IMR-90 (cell line): ENCODE data around the gene SCYL2. TPM values are rescaled to one million over a fixed set of nuclear protein-coding genes. Genes with fewer than 3 reads are reported as not detected.

Experiments
- ATAC-seq: fragments of 200-7000 bp; cut with Tn5 transposase; 2 replicates; pipeline ENCODE4 v1.9.1; 2020; ENCODE audit warnings: low read depth, mild to moderate bottlenecking, moderate library complexity
- BruUV-seq: library from RNA; stranded (reverse); fragments of 400-500 nt; replicated peaks from 2 replicates; lab custom pipeline; 2021; lab: Mats Ljungman, UMichigan
- CTCF ChIA-PET: fragments of 300-600 bp; formaldehyde crosslinking; extraction: SDS; loops from one replicate; lab custom pipeline; 2021; ENCODE audit warnings: antibody characterized with exemption; lab: Yijun Ruan, JAX
- POLR2A ChIA-PET: fragments of 300-600 bp; sonication (Branson Sonifier 250); formaldehyde crosslinking; loops from one replicate; lab custom pipeline; 2022; ENCODE audit warnings: antibody characterized with exemption; ENCODE audit not compliant: unreplicated experiment; lab: Charles Lee
- DNase-seq: peaks from one replicate; pipeline ENCODE4 v3.0.0; 2013
- H2AFZ ChIP-seq: replicated peaks from 2 replicates; pipeline ENCODE3; 2013; ENCODE audit warnings: low read length, mild to moderate bottlenecking; ENCODE audit not compliant: poor library complexity
- H2AK5ac ChIP-seq: 2 replicates; pipeline ENCODE4 v1.6.1; 2013; ENCODE audit warnings: low read depth, low read length, inconsistent platforms
- H2AK9ac ChIP-seq: replicated peaks from 2 replicates; pipeline ENCODE3; 2013; ENCODE audit warnings: mild to moderate bottlenecking, low read depth, low read length, moderate library complexity; ENCODE audit not compliant: poor library complexity
- H2BK120ac ChIP-seq: 2 replicates; pipeline ENCODE4 v1.6.1; 2013; ENCODE audit warnings: low read depth, low read length, inconsistent platforms
- H2BK15ac ChIP-seq: 3 replicates; pipeline ENCODE4 v1.6.1; 2013; ENCODE audit warnings: low read depth, low read length, inconsistent platforms
- H2BK20ac ChIP-seq: 2 replicates; pipeline ENCODE4 v1.6.1; 2013; ENCODE audit warnings: low read depth, mild to moderate bottlenecking, inconsistent platforms, low read length, moderate library complexity
- H2BK5ac ChIP-seq: 2 replicates; pipeline ENCODE4 v1.6.1; 2013; ENCODE audit warnings: mild to moderate bottlenecking, low read depth, low read length, inconsistent platforms; ENCODE audit not compliant: poor library complexity, severe bottlenecking
- H3K14ac ChIP-seq: replicated peaks from 2 replicates; pipeline ENCODE4 v1.6.1; 2013; ENCODE audit warnings: low read depth, low read length, inconsistent platforms
- H3K18ac ChIP-seq: 2 replicates; pipeline ENCODE4 v1.6.1; 2013; ENCODE audit warnings: low read depth, low read length, control low read depth
- H3K23ac ChIP-seq: 2 replicates; pipeline ENCODE4 v1.6.1; 2013; ENCODE audit warnings: low read depth, low read length, inconsistent platforms
- H3K27ac ChIP-seq: 2 replicates; pipeline ENCODE4 v1.5.1; 2013; ENCODE audit warnings: mild to moderate bottlenecking, control low read depth, low read length; ENCODE audit not compliant: insufficient read depth
- H3K27me3 ChIP-seq: 2 replicates; pipeline ENCODE4 v1.6.1; 2013; ENCODE audit warnings: low read length; ENCODE audit not compliant: control insufficient read depth, insufficient read depth
- H3K36me3 ChIP-seq: 2 replicates; pipeline ENCODE4 v1.6.1; 2013; ENCODE audit warnings: low read length, mixed read lengths; ENCODE audit not compliant: control insufficient read depth, insufficient read depth
- H3K4ac ChIP-seq: 2 replicates; pipeline ENCODE4 v1.6.1; 2013; ENCODE audit warnings: low read depth, low read length, inconsistent platforms
- H3K4me1 ChIP-seq: 2 replicates; pipeline ENCODE4 v1.6.1; 2013; ENCODE audit warnings: low read length, mixed read lengths; ENCODE audit not compliant: control insufficient read depth, insufficient read depth
- H3K4me2 ChIP-seq: 2 replicates; pipeline ENCODE4 v1.6.1; 2013; ENCODE audit warnings: low read depth, mild to moderate bottlenecking, control low read depth, low read length, moderate library complexity
- H3K4me3 ChIP-seq: 2 replicates; pipeline ENCODE4 v1.5.1; 2013; ENCODE audit warnings: low read depth, mild to moderate bottlenecking, control low read depth, low read length, moderate library complexity; ENCODE audit not compliant: insufficient read depth
- H3K56ac ChIP-seq: 2 replicates; pipeline ENCODE4 v1.6.1; 2013; ENCODE audit warnings: low read length, inconsistent platforms; ENCODE audit not compliant: insufficient read depth; ENCODE audit errors: extremely low read depth
- H3K79me1 ChIP-seq, 2 experiments: 2 replicates each; pipeline ENCODE4 v1.6.1; 2013; ENCODE audit warnings: low read length in 2 of 2, inconsistent platforms in 1 of 2, low read depth in 1 of 2
- H3K9ac ChIP-seq: 2 replicates; pipeline ENCODE4 v1.6.1; 2013; ENCODE audit warnings: low read depth, low read length, control low read depth
- H3K9me1 ChIP-seq: 2 replicates; pipeline ENCODE4 v1.6.1; 2013; ENCODE audit warnings: low read length, inconsistent platforms; ENCODE audit not compliant: insufficient read depth
- H3K9me3 ChIP-seq: 2 replicates; pipeline ENCODE4 v1.6.1; 2013; ENCODE audit warnings: low read length; ENCODE audit not compliant: control insufficient read depth, insufficient read depth
- H4K20me1 ChIP-seq: 2 replicates; pipeline ENCODE4 v1.6.1; 2013; ENCODE audit warnings: low read length, inconsistent platforms; ENCODE audit not compliant: insufficient read depth
- H4K5ac ChIP-seq: 2 replicates; pipeline ENCODE4 v1.6.1; 2013; ENCODE audit warnings: mild to moderate bottlenecking, low read depth, low read length, control low read depth
- H4K8ac ChIP-seq, 2 experiments: 2 replicates each; pipeline ENCODE4 v1.6.1; 2013; ENCODE audit warnings: low read depth in 2 of 2, low read length in 2 of 2, control low read depth in 1 of 2, inconsistent platforms in 1 of 2
- H4K91ac ChIP-seq: 2 replicates; pipeline ENCODE4 v1.6.1; 2013; ENCODE audit warnings: low read depth, low read length, inconsistent platforms; ENCODE audit not compliant: insufficient read depth
- BHLHE40 ChIP-seq: fragments of 150-350 bp; IDR thresholded peaks from 2 replicates; pipeline ENCODE4 v1.6.1; 2016; ENCODE audit warnings: mild to moderate bottlenecking, low read depth, low read length
- CEBPB ChIP-seq: IDR thresholded peaks from 2 replicates; pipeline ENCODE4 v1.6.1; 2012; ENCODE audit warnings: low read depth, low read length, improper control_type of control experiment
- CHD1 ChIP-seq: IDR thresholded peaks from 2 replicates; pipeline ENCODE4 v1.6.1; 2012; ENCODE audit warnings: low read depth, low read length, improper control_type of control experiment
- FOS ChIP-seq: fragments of 150-350 bp; IDR thresholded peaks from 2 replicates; pipeline ENCODE4 v1.6.1; 2016; ENCODE audit warnings: low read depth, low read length
- MAFK ChIP-seq: IDR thresholded peaks from 2 replicates; pipeline ENCODE4 v1.6.1; 2012; ENCODE audit warnings: low read depth, low read length, improper control_type of control experiment
- MAZ ChIP-seq: IDR thresholded peaks from 2 replicates; pipeline ENCODE4 v1.6.1; 2012; ENCODE audit warnings: low read depth, mild to moderate bottlenecking, low read length, improper control_type of control experiment, moderate library complexity, borderline replicate concordance
- MXI1 ChIP-seq: IDR thresholded peaks from 2 replicates; pipeline ENCODE4 v1.6.1; 2012; ENCODE audit warnings: low read depth, mild to moderate bottlenecking, low read length, moderate library complexity, borderline replicate concordance
- NFE2L2 ChIP-seq: fragments of 150-350 bp; IDR thresholded peaks from 2 replicates; pipeline ENCODE4 v1.6.1; 2016; ENCODE audit warnings: low read depth, mild to moderate bottlenecking, low read length
- POLR2A ChIP-seq: IDR thresholded peaks from 2 replicates; pipeline ENCODE4 v1.6.1; 2012; ENCODE audit warnings: mild to moderate bottlenecking, low read depth, low read length
- RAD21 ChIP-seq: IDR thresholded peaks from 2 replicates; pipeline ENCODE4 v1.6.1; 2012; ENCODE audit warnings: low read length, improper control_type of control experiment
- RCOR1 ChIP-seq: IDR thresholded peaks from 2 replicates; pipeline ENCODE4 v1.6.1; 2012; ENCODE audit warnings: mild to moderate bottlenecking, low read length, improper control_type of control experiment; ENCODE audit not compliant: insufficient replicate concordance
- RFX5 ChIP-seq: IDR thresholded peaks from 2 replicates; pipeline ENCODE4 v1.8.0; 2012; ENCODE audit warnings: low read depth, mild to moderate bottlenecking, low read length, moderate library complexity
- SMC3 ChIP-seq: fragments of 150-350 bp; IDR thresholded peaks from 2 replicates; pipeline ENCODE4 v1.6.1; 2016; ENCODE audit warnings: low read depth, mild to moderate bottlenecking, antibody characterized with exemption, low read length, moderate library complexity
- dilution Hi-C: fragments of 300-500 bp; cut with HindIII; formaldehyde crosslinking; loops from one replicate; pipeline ENCODE4 v1.14.3; 2018; ENCODE audit warnings: low sequenced_read_pairs; ENCODE audit not compliant: unreplicated experiment
- in situ Hi-C: fragments of 300-500 bp; cut with MboI; formaldehyde crosslinking; loops from 3 replicates; pipeline ENCODE4 v1.14.3; 2019; ENCODE audit warnings: low sequenced_read_pairs, inconsistent platforms, mixed read lengths
- intact Hi-C: fragments of 100-400 bp; cut with micrococcal nuclease; formaldehyde crosslinking; loops from 2 replicates; pipeline ENCODE4 v1.10.0; 2022
- polyA plus RNA-seq, 3 experiments: library from polyadenylated mRNA; depleted of rRNA; stranded (reverse); fragments of >200 nt; gene quantifications; 2 replicates each; pipeline ENCODE4 v1.2.3, GENCODE V29; 2012; ENCODE audit warnings: low replicate concordance in 1 of 3
- total RNA-seq: library from RNA; depleted of rRNA; stranded (reverse); fragments of >200 nt; gene quantifications from 2 replicates; pipeline ENCODE4 v1.2.3, GENCODE V29; 2012
- TF ChIP-seq, protein P1 (sequence below): fragments of 150-350 bp; IDR thresholded peaks from 2 replicates; pipeline ENCODE4 v1.6.1; 2017; ENCODE audit warnings: mild to moderate bottlenecking, antibody characterized with exemption, low read length, low read depth
- TF ChIP-seq, protein P2 (sequence below): conservative IDR thresholded peaks from 2 replicates; pipeline ENCODE4 v1.5.1; 2012; ENCODE audit warnings: mild to moderate bottlenecking, low read depth, low read length, improper control_type of control experiment
- TF ChIP-seq, protein P3 (sequence below): fragments of 150-350 bp; IDR thresholded peaks from 2 replicates; pipeline ENCODE4 v1.6.1; 2016; ENCODE audit warnings: low read depth, mild to moderate bottlenecking, low read length, moderate library complexity, borderline replicate concordance

The SCYL2 gene
- total and polyA plus RNA-seq, 2 of the 4 experiments (the other 2 are of a cell fraction), result 15.3 to 52.0 TPM

DNA sequence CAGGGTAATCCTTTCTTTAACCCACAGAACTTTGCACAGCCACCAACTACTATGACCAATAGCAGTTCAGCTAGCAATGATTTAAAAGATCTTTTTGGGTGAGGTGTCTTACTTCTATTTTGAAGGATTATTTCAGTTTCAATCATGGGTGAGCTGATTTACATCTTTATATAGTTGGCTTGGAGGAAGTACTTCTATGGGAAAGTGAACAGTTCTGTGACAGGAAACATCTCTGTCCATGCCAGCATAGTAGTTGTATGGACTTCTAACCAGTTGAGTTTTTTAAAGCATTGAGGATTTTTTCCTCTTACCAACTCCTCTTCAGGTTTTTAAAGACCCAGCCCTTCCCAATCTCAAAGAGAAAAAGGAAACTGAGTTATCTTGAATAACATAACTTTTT, 72.1 kb downstream of the SCYL2 start:
- H3K14ac ChIP-seq, result no peak overlapping the region
- H2BK15ac ChIP-seq, result no peak overlapping the region
- peaks cover 14% of the 10 kb centered on the region for H3K36me3 ChIP-seq
- no peak overlapping the region for H3K18ac ChIP-seq
- no peak overlapping the region for H4K8ac ChIP-seq
- no peak overlapping the region for H2AFZ ChIP-seq
- DNase-seq (no peak), ATAC-seq (no peak)
- no peak overlapping the region for H3K4me3 ChIP-seq
- no peak overlapping the region for H3K56ac ChIP-seq
- H2AK5ac ChIP-seq, result no peak overlapping the region
- H3K9me3 ChIP-seq, result no peaks in the 10 kb centered on the region
- no peak for TF ChIP-seq BHLHE40
- no peak for TF ChIP-seq RFX5
- no peak for TF ChIP-seq MXI1
- no peak for TF ChIP-seq MAZ
- no peak for TF ChIP-seq POLR2A
- no peak for TF ChIP-seq RAD21
- TF ChIP-seq, protein P1, sequence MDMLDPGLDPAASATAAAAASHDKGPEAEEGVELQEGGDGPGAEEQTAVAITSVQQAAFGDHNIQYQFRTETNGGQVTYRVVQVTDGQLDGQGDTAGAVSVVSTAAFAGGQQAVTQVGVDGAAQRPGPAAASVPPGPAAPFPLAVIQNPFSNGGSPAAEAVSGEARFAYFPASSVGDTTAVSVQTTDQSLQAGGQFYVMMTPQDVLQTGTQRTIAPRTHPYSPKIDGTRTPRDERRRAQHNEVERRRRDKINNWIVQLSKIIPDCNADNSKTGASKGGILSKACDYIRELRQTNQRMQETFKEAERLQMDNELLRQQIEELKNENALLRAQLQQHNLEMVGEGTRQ, result no peak
- TF ChIP-seq CEBPB, result no peak
- TF ChIP-seq, protein P2, sequence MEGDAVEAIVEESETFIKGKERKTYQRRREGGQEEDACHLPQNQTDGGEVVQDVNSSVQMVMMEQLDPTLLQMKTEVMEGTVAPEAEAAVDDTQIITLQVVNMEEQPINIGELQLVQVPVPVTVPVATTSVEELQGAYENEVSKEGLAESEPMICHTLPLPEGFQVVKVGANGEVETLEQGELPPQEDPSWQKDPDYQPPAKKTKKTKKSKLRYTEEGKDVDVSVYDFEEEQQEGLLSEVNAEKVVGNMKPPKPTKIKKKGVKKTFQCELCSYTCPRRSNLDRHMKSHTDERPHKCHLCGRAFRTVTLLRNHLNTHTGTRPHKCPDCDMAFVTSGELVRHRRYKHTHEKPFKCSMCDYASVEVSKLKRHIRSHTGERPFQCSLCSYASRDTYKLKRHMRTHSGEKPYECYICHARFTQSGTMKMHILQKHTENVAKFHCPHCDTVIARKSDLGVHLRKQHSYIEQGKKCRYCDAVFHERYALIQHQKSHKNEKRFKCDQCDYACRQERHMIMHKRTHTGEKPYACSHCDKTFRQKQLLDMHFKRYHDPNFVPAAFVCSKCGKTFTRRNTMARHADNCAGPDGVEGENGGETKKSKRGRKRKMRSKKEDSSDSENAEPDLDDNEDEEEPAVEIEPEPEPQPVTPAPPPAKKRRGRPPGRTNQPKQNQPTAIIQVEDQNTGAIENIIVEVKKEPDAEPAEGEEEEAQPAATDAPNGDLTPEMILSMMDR, result no peak
- TF ChIP-seq SMC3, result no peak
- no peak for TF ChIP-seq CHD1
- TF ChIP-seq, protein P3, sequence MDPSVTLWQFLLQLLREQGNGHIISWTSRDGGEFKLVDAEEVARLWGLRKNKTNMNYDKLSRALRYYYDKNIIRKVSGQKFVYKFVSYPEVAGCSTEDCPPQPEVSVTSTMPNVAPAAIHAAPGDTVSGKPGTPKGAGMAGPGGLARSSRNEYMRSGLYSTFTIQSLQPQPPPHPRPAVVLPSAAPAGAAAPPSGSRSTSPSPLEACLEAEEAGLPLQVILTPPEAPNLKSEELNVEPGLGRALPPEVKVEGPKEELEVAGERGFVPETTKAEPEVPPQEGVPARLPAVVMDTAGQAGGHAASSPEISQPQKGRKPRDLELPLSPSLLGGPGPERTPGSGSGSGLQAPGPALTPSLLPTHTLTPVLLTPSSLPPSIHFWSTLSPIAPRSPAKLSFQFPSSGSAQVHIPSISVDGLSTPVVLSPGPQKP, result no peak
- TF ChIP-seq MAFK, result no peak
- no peak for TF ChIP-seq FOS
- no peak for TF ChIP-seq NFE2L2
- TF ChIP-seq RCOR1, result no peak
- no peaks in the 10 kb centered on the region for H3K4me1 ChIP-seq
- H2AK9ac ChIP-seq, result no peak overlapping the region
- H2BK5ac ChIP-seq, result no peak overlapping the region
- no peak overlapping the region for H4K5ac ChIP-seq
- ChIA-PET POLR2A (no interaction called here), CTCF (no interaction called here)
- no peak overlapping the region for H2BK20ac ChIP-seq
- no peak overlapping the region for H2BK120ac ChIP-seq
- no peaks in the 10 kb centered on the region for H3K9me1 ChIP-seq
- no peaks in the 10 kb centered on the region; a peak in 1 of 4 replicates for H3K79me1 ChIP-seq
- H3K4me2 ChIP-seq, result no peak overlapping the region
- H3K23ac ChIP-seq, result no peak overlapping the region
- H4K91ac ChIP-seq, result no peak overlapping the region
- in situ Hi-C loops, result no loop called here
- no peaks in the 10 kb centered on the region for H4K20me1 ChIP-seq
- H3K9ac ChIP-seq, result no peak overlapping the region
- H3K27me3 ChIP-seq, result no peaks in the 10 kb centered on the region
- intact Hi-C loops, result no loop called here
- dilution Hi-C loops, result no loop called here
- no TSS peak for BruUV-seq
- no peak overlapping the region for H3K27ac ChIP-seq
- H3K4ac ChIP-seq, result no peak overlapping the region
